HL-60 (cell line): ENCODE data around the gene ADCY5.

Experiments
- GABPA ChIP-seq: IDR thresholded peaks from 2 replicates; pipeline ENCODE4 v1.6.1; 2012; ENCODE audit warnings: low read depth
- POLR2AphosphoS5 ChIP-seq: IDR thresholded peaks from 2 replicates; pipeline ENCODE4 v1.6.1; 2012; ENCODE audit warnings: low read depth
- REST ChIP-seq: IDR thresholded peaks from 2 replicates; pipeline ENCODE4 v1.6.1; 2012; ENCODE audit warnings: low read depth; ENCODE audit not compliant: insufficient replicate concordance
- SPI1 ChIP-seq: IDR thresholded peaks from 2 replicates; pipeline ENCODE4 v1.6.1; 2012; ENCODE audit warnings: low read depth, mild to moderate bottlenecking, borderline replicate concordance
- TF ChIP-seq, protein P1 (sequence below): IDR thresholded peaks from one replicate; pipeline ENCODE4 v1.5.1; 2011; ENCODE audit warnings: low read length, control low read depth, inconsistent platforms; ENCODE audit not compliant: insufficient read depth

DNA sequence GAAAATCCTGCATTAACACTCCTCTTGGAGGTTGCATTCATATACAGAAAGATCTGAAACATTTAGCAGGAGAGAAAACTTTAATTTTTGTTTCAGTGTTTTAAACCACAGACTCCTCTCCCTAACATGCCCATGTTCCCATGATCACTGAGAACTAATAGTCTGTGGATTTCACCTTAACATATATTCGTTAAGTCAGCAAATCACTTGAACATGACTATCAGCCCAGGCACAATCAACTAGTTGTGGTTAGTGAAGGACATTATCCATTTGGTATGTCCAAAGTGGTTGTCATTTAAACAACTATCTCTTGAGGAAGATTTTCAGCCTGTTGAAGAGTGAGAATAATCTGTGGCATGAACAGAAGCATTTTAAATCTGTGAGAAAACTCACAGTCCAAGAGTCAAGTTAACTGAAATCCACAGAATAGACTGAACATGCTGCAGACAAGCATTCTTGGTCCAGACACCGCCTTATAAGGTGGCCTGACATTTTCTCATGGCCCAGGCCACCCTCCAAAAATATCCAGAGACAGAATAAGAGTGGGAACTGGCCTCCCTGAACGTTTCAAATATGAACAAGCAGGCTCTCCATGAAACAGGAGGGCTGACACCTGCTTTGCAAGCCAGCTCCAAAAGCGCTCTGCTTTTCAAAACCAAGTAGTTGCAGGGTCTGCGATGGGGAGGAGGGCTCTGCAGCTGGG lies 39.9 kb upstream of the ADCY5 start:
- TF ChIP-seq, protein P1, sequence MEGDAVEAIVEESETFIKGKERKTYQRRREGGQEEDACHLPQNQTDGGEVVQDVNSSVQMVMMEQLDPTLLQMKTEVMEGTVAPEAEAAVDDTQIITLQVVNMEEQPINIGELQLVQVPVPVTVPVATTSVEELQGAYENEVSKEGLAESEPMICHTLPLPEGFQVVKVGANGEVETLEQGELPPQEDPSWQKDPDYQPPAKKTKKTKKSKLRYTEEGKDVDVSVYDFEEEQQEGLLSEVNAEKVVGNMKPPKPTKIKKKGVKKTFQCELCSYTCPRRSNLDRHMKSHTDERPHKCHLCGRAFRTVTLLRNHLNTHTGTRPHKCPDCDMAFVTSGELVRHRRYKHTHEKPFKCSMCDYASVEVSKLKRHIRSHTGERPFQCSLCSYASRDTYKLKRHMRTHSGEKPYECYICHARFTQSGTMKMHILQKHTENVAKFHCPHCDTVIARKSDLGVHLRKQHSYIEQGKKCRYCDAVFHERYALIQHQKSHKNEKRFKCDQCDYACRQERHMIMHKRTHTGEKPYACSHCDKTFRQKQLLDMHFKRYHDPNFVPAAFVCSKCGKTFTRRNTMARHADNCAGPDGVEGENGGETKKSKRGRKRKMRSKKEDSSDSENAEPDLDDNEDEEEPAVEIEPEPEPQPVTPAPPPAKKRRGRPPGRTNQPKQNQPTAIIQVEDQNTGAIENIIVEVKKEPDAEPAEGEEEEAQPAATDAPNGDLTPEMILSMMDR, result no peak
- TF ChIP-seq POLR2AphosphoS5 (no peak), GABPA (no peak), REST (no peak), SPI1 (no peak)
